DMS114 treated with DMSO at 0.1 percent for 48 hours (cell line): ENCODE data around the gene ZNF831.

Experiments used
- DNase-seq: peaks from one replicate; lab custom pipeline; 2025; ENCODE audit not compliant: unreplicated experiment; lab: John Stamatoyannopoulos, UW

ZNF831 gene

GRCh38 chr20:59141818-59142581, 21.6 kb upstream of the ZNF831 start:
- no peak for DNase-seq

- no peak for DNase-seq
These were observed 20.3 kb upstream of the ZNF831 start for GRCh38 chr20:59143326-59143725.

GRCh38 chr20:59144179-59144830, 19.3 kb upstream of the ZNF831 start:
- DNase-seq = no peak

- DNase-seq = no peak
These were observed 18.8 kb upstream of the ZNF831 start for GRCh38 chr20:59144831-59145196.

- no peak for DNase-seq
These were observed 18.2 kb upstream of the ZNF831 start for GRCh38 chr20:59145247-59145923.

- DNase-seq = no peak
These were observed 17.5 kb upstream of the ZNF831 start for GRCh38 chr20:59145924-59146779.

GRCh38 chr20:59146780-59147565, 16.6 kb upstream of the ZNF831 start:
- no peak for DNase-seq

- DNase-seq = no peak
These were observed 16.0 kb upstream of the ZNF831 start for GRCh38 chr20:59147586-59147985.

- DNase-seq = no peak
These were observed 14.7 kb upstream of the ZNF831 start for GRCh38 chr20:59148701-59149493.

- no peak for DNase-seq
These were observed 13.7 kb upstream of the ZNF831 start for GRCh38 chr20:59149678-59150504.

GRCh38 chr20:59150821-59151251, 12.8 kb upstream of the ZNF831 start:
- no peak for DNase-seq

GRCh38 chr20:59151391-59151790, 12.2 kb upstream of the ZNF831 start:
- no peak for DNase-seq

- no peak for DNase-seq
These were observed 11.8 kb upstream of the ZNF831 start for GRCh38 chr20:59151820-59152219.

- no peak for DNase-seq
These were observed 10.9 kb upstream of the ZNF831 start for GRCh38 chr20:59152559-59153354.

GRCh38 chr20:59153355-59153681, 10.3 kb upstream of the ZNF831 start:
- no peak for DNase-seq

- no peak for DNase-seq
These were observed 9.8 kb upstream of the ZNF831 start for GRCh38 chr20:59153832-59154231.

GRCh38 chr20:59154317-59155013, 9.2 kb upstream of the ZNF831 start:
- no peak for DNase-seq
